Measurements from ENCODE around the gene KCTD11.
A peak's percentile ranks its signal among the peaks of the same experiment; 100 is the strongest.

Gene KCTD11

GRCh38 chr17:7315570-7316235 is 36.3 kb upstream of the KCTD11 start:
- DNase-seq (ENCODE audit: low read depth) = no peak
- peak overlapping the region; percentile 64 for H3K4me3 ChIP-seq (ENCODE audit: low read depth, low read length)
- TF ChIP-seq CTCF (IDR thresholded peaks at IDR 0.05; ENCODE audit: insufficient read depth, low read depth, low read length, missing control alignments) = no peak

- no peak for DNase-seq (ENCODE audit: low read depth)
- no peak for TF ChIP-seq CTCF (IDR thresholded peaks at IDR 0.05; ENCODE audit: insufficient read depth, low read depth, low read length, missing control alignments)
- no peak overlapping the region for H3K4me3 ChIP-seq (ENCODE audit: low read depth, low read length)
These were observed 34.7 kb upstream of the KCTD11 start for GRCh38 chr17:7317161-7317803.

- no peak overlapping the region for H3K4me3 ChIP-seq (ENCODE audit: low read depth, low read length)
- no peak for DNase-seq (ENCODE audit: low read depth)
- TF ChIP-seq CTCF (IDR thresholded peaks at IDR 0.05; ENCODE audit: insufficient read depth, low read depth, low read length, missing control alignments) = no peak
These were observed 33.7 kb upstream of the KCTD11 start for GRCh38 chr17:7318121-7318860.

GRCh38 chr17:7321466-7321865 is 30.5 kb upstream of the KCTD11 start:
- no peak overlapping the region for H3K4me3 ChIP-seq (ENCODE audit: low read depth, low read length)
- no peak for TF ChIP-seq CTCF (IDR thresholded peaks at IDR 0.05; ENCODE audit: insufficient read depth, low read depth, low read length, missing control alignments)
- DNase-seq (ENCODE audit: low read depth) = no peak

- H3K4me3 ChIP-seq (ENCODE audit: low read depth, low read length) = no peak overlapping the region
- TF ChIP-seq CTCF (IDR thresholded peaks at IDR 0.05; ENCODE audit: insufficient read depth, low read depth, low read length, missing control alignments) = no peak
- DNase-seq (ENCODE audit: low read depth) = no peak
These were observed 29.3 kb upstream of the KCTD11 start for GRCh38 chr17:7322520-7323194.

GRCh38 chr17:7323731-7324437 is 28.1 kb upstream of the KCTD11 start:
- peak; percentile 97 for TF ChIP-seq CTCF (IDR thresholded peaks at IDR 0.05; ENCODE audit: insufficient read depth, low read depth, low read length, missing control alignments)
- no peak overlapping the region for H3K4me3 ChIP-seq (ENCODE audit: low read depth, low read length)
- DNase-seq (ENCODE audit: low read depth) = peak; percentile 57
